K562 (cell line): ENCODE measurements around the gene FKBP2. TPM values are rescaled to one million over a fixed set of nuclear protein-coding genes. Genes with fewer than 3 reads are reported as not detected.

Experiments used
- ILF3 ChIP-seq: fragments of 450-650 bp; IDR thresholded peaks from 2 replicates; pipeline ENCODE4 v1.6.1; 2018; ENCODE audit warnings: antibody characterized with exemption, mild to moderate bottlenecking, moderate library complexity, borderline replicate concordance
- L3MBTL2 ChIP-seq: fragments of 450-650 bp; IDR thresholded peaks from 2 replicates; pipeline ENCODE4 v1.6.1; 2016; ENCODE audit warnings: mild to moderate bottlenecking, moderate library complexity
- NFRKB ChIP-seq: fragments of 450-650 bp; IDR thresholded peaks from 2 replicates; pipeline ENCODE4 v1.6.1; 2016; ENCODE audit warnings: low read depth
- SMARCA5 ChIP-seq: fragments of 450-650 bp; IDR thresholded peaks from 2 replicates; pipeline ENCODE4 v1.6.1; 2016
- TBL1XR1 ChIP-seq, 2 experiments: IDR thresholded peaks; 2 replicates each; pipeline ENCODE4 v1.6.1; 2012; ENCODE audit warnings: improper control_type of control experiment in 2 of 2, low read length in 2 of 2, mild to moderate bottlenecking in 1 of 2
- TCF7 ChIP-seq: sonication (generic); IDR thresholded peaks from 2 replicates; pipeline ENCODE4 v1.6.1; 2016; ENCODE audit warnings: antibody characterized with exemption, borderline replicate concordance
- polyA plus RNA-seq, 8 experiments: library from polyadenylated mRNA; depleted of rRNA in 4 of 8; stranded (reverse) in 5 of 8; unstranded in 3 of 8; fragments of >200 nt; fragmentation: Nextera tagmentation in 2 of 8; fragmentation: Illumina TruSeq in 1 of 8; extraction: Ambion mirVana in 2 of 8; extraction: Trizol in 1 of 8; gene quantifications; 2 replicates each; pipeline versions ENCODE4 v1.2.1 to v1.2.3, GENCODE V29; 2011 to 2014; ENCODE audit warnings: inconsistent platforms in 1 of 8, missing spikeins in 1 of 8
- total RNA-seq, 7 experiments: library from RNA; depleted of rRNA in 6 of 7; stranded (reverse); fragments of >200 nt in 6 of 7; fragmentation: Illumina TruSeq in 2 of 7; extraction: Trizol in 2 of 7; gene quantifications; 2 replicates each; pipeline versions ENCODE4 v1.2.1 to v1.2.3, GENCODE V29; 2011 to 2021; ENCODE audit warnings: low replicate concordance in 1 of 7
- TF ChIP-seq, protein P1 (sequence below): fragments of 250-450 bp; sonication (Bioruptor Pico); IDR thresholded peaks from 2 replicates; pipeline ENCODE4 v1.8.0; 2022; ENCODE audit warnings: inconsistent platforms, mild to moderate bottlenecking, moderate library complexity, borderline replicate concordance
- TF ChIP-seq, protein P2 (sequence below): fragments of 250-450 bp; sonication (Bioruptor Pico); IDR thresholded peaks from 2 replicates; pipeline ENCODE4 v1.4.0; 2020; ENCODE audit warnings: mild to moderate bottlenecking, moderate library complexity
- TF ChIP-seq, protein P3 (sequence below): sonication (generic); formaldehyde crosslinking; IDR thresholded peaks from 2 replicates; pipeline ENCODE4 v1.9.0; 2022; ENCODE audit warnings: mild to moderate bottlenecking, missing genetic modification reagents

Gene FKBP2
- total and polyA plus RNA-seq, 9 of the 15 experiments (the other 6 are each of a cell fraction or from before 2014, with no cell fraction given): 3.5 to 151 (median 58.1) TPM

DNA sequence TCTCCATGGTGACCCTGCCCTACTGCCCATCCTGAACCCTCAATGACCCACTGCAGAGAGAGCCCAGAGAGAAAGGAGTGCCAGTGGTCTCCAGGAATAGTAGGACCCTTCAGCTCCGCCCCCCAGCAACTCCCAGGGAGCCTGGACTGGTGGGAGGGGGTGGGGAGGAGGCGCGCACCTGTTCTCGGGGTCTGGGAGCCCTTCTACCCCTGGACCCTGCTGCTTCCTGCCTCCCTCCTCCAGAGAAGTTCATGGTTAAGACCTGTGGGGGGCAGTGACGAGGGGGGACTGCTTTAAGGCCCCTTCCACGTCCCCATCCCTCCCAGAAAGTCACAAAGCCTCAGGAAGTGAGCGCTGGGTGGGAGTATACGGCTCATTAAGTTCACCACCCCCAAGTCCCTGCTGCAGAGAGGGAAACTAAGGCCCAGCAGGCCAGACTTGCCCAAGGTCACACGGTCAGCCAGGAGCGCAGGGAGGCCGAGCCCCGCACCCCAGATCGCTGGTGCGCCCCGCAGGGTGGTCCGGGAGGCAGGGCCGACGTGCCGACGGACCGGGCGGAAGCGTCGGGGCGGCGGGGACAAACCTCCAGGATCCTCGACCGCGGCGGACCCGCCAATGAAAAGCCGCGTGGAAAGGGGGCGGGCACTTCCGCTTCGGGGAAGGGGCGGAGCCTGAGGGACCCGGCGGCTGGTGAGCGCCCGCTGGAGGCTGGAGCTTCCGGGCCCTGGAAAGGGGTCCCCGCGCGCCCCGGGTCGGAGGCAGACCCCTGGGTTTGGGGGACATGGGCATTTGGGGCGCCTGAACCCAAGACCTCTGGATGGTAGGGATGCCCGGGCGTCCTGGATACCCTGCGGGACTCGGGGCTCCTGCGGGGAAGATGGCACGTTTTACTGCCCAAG is 15.0 kb upstream of the FKBP2 start, which contains the start of the genes NUDT22 and TRPT1 (continued):
- TF ChIP-seq, protein P1, sequence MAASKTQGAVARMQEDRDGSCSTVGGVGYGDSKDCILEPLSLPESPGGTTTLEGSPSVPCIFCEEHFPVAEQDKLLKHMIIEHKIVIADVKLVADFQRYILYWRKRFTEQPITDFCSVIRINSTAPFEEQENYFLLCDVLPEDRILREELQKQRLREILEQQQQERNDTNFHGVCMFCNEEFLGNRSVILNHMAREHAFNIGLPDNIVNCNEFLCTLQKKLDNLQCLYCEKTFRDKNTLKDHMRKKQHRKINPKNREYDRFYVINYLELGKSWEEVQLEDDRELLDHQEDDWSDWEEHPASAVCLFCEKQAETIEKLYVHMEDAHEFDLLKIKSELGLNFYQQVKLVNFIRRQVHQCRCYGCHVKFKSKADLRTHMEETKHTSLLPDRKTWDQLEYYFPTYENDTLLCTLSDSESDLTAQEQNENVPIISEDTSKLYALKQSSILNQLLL (CRISPR knock-in tag): no peak
- 0 out of 2 replicates have a peak, but pooled peaks have one; percentile 58 for TF ChIP-seq TCF7
- no peak for TF ChIP-seq ILF3
- TF ChIP-seq L3MBTL2: 0 out of 2 replicates have a peak, but pooled peaks have one; percentile 19
- TF ChIP-seq, protein P2, sequence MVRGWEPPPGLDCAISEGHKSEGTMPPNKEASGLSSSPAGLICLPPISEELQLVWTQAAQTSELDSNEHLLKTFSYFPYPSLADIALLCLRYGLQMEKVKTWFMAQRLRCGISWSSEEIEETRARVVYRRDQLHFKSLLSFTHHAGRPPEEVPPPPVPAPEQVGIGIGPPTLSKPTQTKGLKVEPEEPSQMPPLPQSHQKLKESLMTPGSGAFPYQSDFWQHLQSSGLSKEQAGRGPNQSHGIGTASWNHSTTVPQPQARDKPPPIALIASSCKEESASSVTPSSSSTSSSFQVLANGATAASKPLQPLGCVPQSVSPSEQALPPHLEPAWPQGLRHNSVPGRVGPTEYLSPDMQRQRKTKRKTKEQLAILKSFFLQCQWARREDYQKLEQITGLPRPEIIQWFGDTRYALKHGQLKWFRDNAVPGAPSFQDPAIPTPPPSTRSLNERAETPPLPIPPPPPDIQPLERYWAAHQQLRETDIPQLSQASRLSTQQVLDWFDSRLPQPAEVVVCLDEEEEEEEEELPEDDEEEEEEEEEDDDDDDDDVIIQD (CRISPR knock-in tag): no peak
- TF ChIP-seq TBL1XR1 (IDR thresholded peaks at IDR 0.05; ENCODE audit: low read length in 2 of 2): no peak
- TF ChIP-seq, protein P3, sequence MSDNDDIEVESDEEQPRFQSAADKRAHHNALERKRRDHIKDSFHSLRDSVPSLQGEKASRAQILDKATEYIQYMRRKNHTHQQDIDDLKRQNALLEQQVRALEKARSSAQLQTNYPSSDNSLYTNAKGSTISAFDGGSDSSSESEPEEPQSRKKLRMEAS: peak; percentile 65
- TF ChIP-seq NFRKB: 0 out of 2 replicates have a peak, but pooled peaks have one; percentile 4
- no peak for TF ChIP-seq SMARCA5
